Adipocyte (in vitro differentiated cells): ENCODE data around the gene CSRNP3.
A peak's percentile ranks its signal among the peaks of the same experiment; 100 is the strongest.

ENCODE experiments used
- DNase-seq: peaks from one replicate; pipeline ENCODE4 v3.0.0-alpha.2; 2015; ENCODE audit warnings: low read depth
- H3K27me3 ChIP-seq: replicated peaks from 2 replicates; pipeline ENCODE4 v1.7.0; 2013; ENCODE audit warnings: mild to moderate bottlenecking, low read length, moderate library complexity; ENCODE audit not compliant: control insufficient read depth, insufficient read depth
- H3K36me3 ChIP-seq: 2 replicates; pipeline ENCODE4 v1.7.0; 2013; ENCODE audit warnings: low read length, mild to moderate bottlenecking, moderate library complexity; ENCODE audit not compliant: control insufficient read depth, insufficient read depth, severe bottlenecking
- H3K4me1 ChIP-seq: 2 replicates; pipeline ENCODE4 v1.7.0; 2013; ENCODE audit warnings: mild to moderate bottlenecking, low read length, moderate library complexity; ENCODE audit not compliant: control insufficient read depth, insufficient read depth
- H3K4me3 ChIP-seq: 2 replicates; pipeline ENCODE4 v1.7.0; 2013; ENCODE audit warnings: mild to moderate bottlenecking, low read length, moderate library complexity
- H3K9ac ChIP-seq: 2 replicates; pipeline ENCODE4 v1.7.0; 2013; ENCODE audit warnings: mild to moderate bottlenecking, low read length, moderate library complexity
- H3K9me3 ChIP-seq: 2 replicates; pipeline ENCODE4 v1.7.0; 2013; ENCODE audit warnings: mild to moderate bottlenecking, low read length, moderate library complexity; ENCODE audit not compliant: control insufficient read depth

The CSRNP3 gene

GRCh38 chr2:165692906-165693305 lies 223.4 kb downstream of the CSRNP3 start:
- Histone ChIP-seq H3K9ac (no peak overlapping the region), H3K36me3 (no peaks in the 10 kb centered on the region), H3K4me1 (peaks cover 3% of the 10 kb centered on the region), H3K9me3 (no peaks in the 10 kb centered on the region), H3K4me3 (no peak overlapping the region), H3K27me3 (no peaks in the 10 kb centered on the region)
- DNase-seq, result no peak

- H3K9ac ChIP-seq, result no peak overlapping the region
Measured at GRCh38 chr2:165693838-165694237, 224.3 kb downstream of the CSRNP3 start.

GRCh38 chr2:165697748-165698443 lies 228.4 kb downstream of the CSRNP3 start:
- Histone ChIP-seq H3K27me3 (no peaks in the 10 kb centered on the region), H3K4me3 (no peak overlapping the region), H3K4me1 (peaks cover 7% of the 10 kb centered on the region), H3K9ac (no peak overlapping the region), H3K9me3 (no peaks in the 10 kb centered on the region), H3K36me3 (no peaks in the 10 kb centered on the region)
- no peak for DNase-seq

More at GRCh38 chr2:165693838-165694237, 224.3 kb downstream of the CSRNP3 start:
- H3K4me3 ChIP-seq, result no peak overlapping the region
- no peaks in the 10 kb centered on the region for H3K9me3 ChIP-seq
- H3K36me3 ChIP-seq, result no peaks in the 10 kb centered on the region
- peaks cover 9% of the 10 kb centered on the region for H3K4me1 ChIP-seq
- H3K27me3 ChIP-seq, result no peaks in the 10 kb centered on the region
- no peak for DNase-seq

- DNase-seq, result peak; percentile 82
- H3K27me3 ChIP-seq, result no peaks in the 10 kb centered on the region
- no peaks in the 10 kb centered on the region for H3K9me3 ChIP-seq
- H3K4me1 ChIP-seq, result peaks cover 7% of the 10 kb centered on the region
- H3K4me3 ChIP-seq, result no peak overlapping the region
- no peaks in the 10 kb centered on the region for H3K36me3 ChIP-seq
- no peak overlapping the region for H3K9ac ChIP-seq
Measured at GRCh38 chr2:165698444-165698884, 229.0 kb downstream of the CSRNP3 start.

GRCh38 chr2:165699946-165700345 lies 230.4 kb downstream of the CSRNP3 start:
- Histone ChIP-seq H3K9me3 (no peaks in the 10 kb centered on the region), H3K9ac (no peak overlapping the region), H3K27me3 (no peaks in the 10 kb centered on the region), H3K4me1 (peaks cover 7% of the 10 kb centered on the region), H3K36me3 (no peaks in the 10 kb centered on the region), H3K4me3 (no peak overlapping the region)
- no peak for DNase-seq

- Histone ChIP-seq H3K9ac (no peak overlapping the region), H3K4me3 (no peak overlapping the region), H3K4me1 (peaks cover 7% of the 10 kb centered on the region), H3K36me3 (no peaks in the 10 kb centered on the region), H3K9me3 (no peaks in the 10 kb centered on the region), H3K27me3 (no peaks in the 10 kb centered on the region)
- no peak for DNase-seq
Measured at GRCh38 chr2:165700531-165700930, 231.0 kb downstream of the CSRNP3 start.

GRCh38 chr2:165701147-165701546 lies 231.6 kb downstream of the CSRNP3 start:
- H3K36me3 ChIP-seq, result no peaks in the 10 kb centered on the region
- peaks cover 7% of the 10 kb centered on the region for H3K4me1 ChIP-seq
- no peaks in the 10 kb centered on the region for H3K27me3 ChIP-seq
- no peak overlapping the region for H3K9ac ChIP-seq
- no peak for DNase-seq
- H3K9me3 ChIP-seq, result no peaks in the 10 kb centered on the region
- no peak overlapping the region for H3K4me3 ChIP-seq

- Histone ChIP-seq H3K4me3 (no peak overlapping the region), H3K9ac (no peak overlapping the region), H3K27me3 (no peaks in the 10 kb centered on the region), H3K9me3 (no peaks in the 10 kb centered on the region), H3K36me3 (no peaks in the 10 kb centered on the region), H3K4me1 (no peaks in the 10 kb centered on the region)
- no peak for DNase-seq
Measured at GRCh38 chr2:165706960-165707487, 237.5 kb downstream of the CSRNP3 start.

- no peak overlapping the region for H3K9ac ChIP-seq
- H3K36me3 ChIP-seq, result no peaks in the 10 kb centered on the region
- no peaks in the 10 kb centered on the region for H3K27me3 ChIP-seq
- peaks cover 11% of the 10 kb centered on the region for H3K4me1 ChIP-seq
- no peaks in the 10 kb centered on the region for H3K9me3 ChIP-seq
- DNase-seq, result no peak
- no peak overlapping the region for H3K4me3 ChIP-seq
Measured at GRCh38 chr2:165716091-165716490, 246.6 kb downstream of the CSRNP3 start.

- H3K4me3 ChIP-seq, result no peak overlapping the region
- no peak overlapping the region for H3K9ac ChIP-seq
- no peak for DNase-seq
- peaks cover 22% of the 10 kb centered on the region for H3K4me1 ChIP-seq
- H3K27me3 ChIP-seq, result no peaks in the 10 kb centered on the region
- H3K36me3 ChIP-seq, result no peaks in the 10 kb centered on the region
- no peaks in the 10 kb centered on the region for H3K9me3 ChIP-seq
Measured at GRCh38 chr2:165718610-165719210, 249.2 kb downstream of the CSRNP3 start.

- no peaks in the 10 kb centered on the region for H3K9me3 ChIP-seq
- H3K4me1 ChIP-seq, result peaks cover 28% of the 10 kb centered on the region
- H3K9ac ChIP-seq, result no peak overlapping the region
- no peaks in the 10 kb centered on the region for H3K36me3 ChIP-seq
- peak; percentile 65 for DNase-seq
- H3K27me3 ChIP-seq, result no peaks in the 10 kb centered on the region
- H3K4me3 ChIP-seq, result no peak overlapping the region
Measured at GRCh38 chr2:165720511-165720910, 251.0 kb downstream of the CSRNP3 start.
